H9 (cell line): ENCODE measurements around the gene IGFL1. TPM values are rescaled to one million over a fixed set of nuclear protein-coding genes. Genes with fewer than 3 reads are reported as not detected.

Experiments used
- DNase-seq: peaks from one replicate; pipeline ENCODE4 v3.0.0-alpha.2; 2017
- H2AFZ ChIP-seq: one replicate; pipeline ENCODE4 v1.6.1; 2013; ENCODE audit warnings: mild to moderate bottlenecking, low read length, control low read depth, moderate library complexity
- H2AK5ac ChIP-seq: 2 replicates; pipeline ENCODE4 v1.6.1; 2013; ENCODE audit warnings: low read length, control low read depth, mixed read lengths; ENCODE audit not compliant: insufficient read length
- H2BK120ac ChIP-seq: one replicate; pipeline ENCODE4 v1.6.1; 2013; ENCODE audit warnings: low read depth, mild to moderate bottlenecking, low read length, control low read depth, inconsistent platforms; ENCODE audit not compliant: poor library complexity, severe bottlenecking
- H2BK12ac ChIP-seq: 2 replicates; pipeline ENCODE4 v1.6.1; 2013; ENCODE audit warnings: low read length, control low read depth, mixed read lengths, low read depth; ENCODE audit not compliant: insufficient read length
- H2BK15ac ChIP-seq: 2 replicates; pipeline ENCODE4 v1.6.1; 2013; ENCODE audit warnings: low read depth, low read length, control low read depth
- H2BK20ac ChIP-seq: one replicate; pipeline ENCODE4 v1.6.1; 2013; ENCODE audit warnings: low read depth, mild to moderate bottlenecking, low read length, control low read depth, inconsistent platforms; ENCODE audit not compliant: poor library complexity, severe bottlenecking
- H2BK5ac ChIP-seq: 2 replicates; pipeline ENCODE4 v1.6.1; 2013; ENCODE audit warnings: low read length, control low read depth, mixed read lengths; ENCODE audit not compliant: insufficient read length
- H3K14ac ChIP-seq: 2 replicates; pipeline ENCODE4 v1.6.1; 2013; ENCODE audit warnings: low read length, control low read depth; ENCODE audit not compliant: insufficient read depth
- H3K18ac ChIP-seq: 2 replicates; pipeline ENCODE4 v1.6.1; 2013; ENCODE audit warnings: low read depth, mild to moderate bottlenecking, mixed read lengths, low read length, control low read depth; ENCODE audit not compliant: insufficient read length
- H3K23ac ChIP-seq: 2 replicates; pipeline ENCODE4 v1.6.1; 2013; ENCODE audit warnings: low read length, control low read depth, mixed read lengths, low read depth; ENCODE audit not compliant: insufficient read length
- H3K23me2 ChIP-seq: 2 replicates; pipeline ENCODE4 v1.6.1; 2013; ENCODE audit warnings: low read depth, mild to moderate bottlenecking, mixed read lengths, low read length, control low read depth; ENCODE audit not compliant: insufficient read length, poor library complexity, severe bottlenecking
- H3K27ac ChIP-seq: 2 replicates; pipeline ENCODE4 v1.5.1; 2013; ENCODE audit warnings: low read length, control low read depth, mixed read lengths, low read depth; ENCODE audit not compliant: insufficient read length
- H3K27me3 ChIP-seq: 2 replicates; pipeline ENCODE4 v1.6.1; 2013; ENCODE audit warnings: low read length, control low read depth, inconsistent platforms; ENCODE audit not compliant: insufficient read depth
- H3K4ac ChIP-seq: 2 replicates; pipeline ENCODE4 v1.6.1; 2013; ENCODE audit warnings: low read depth, mild to moderate bottlenecking, control low read depth, inconsistent platforms, low read length, moderate library complexity
- H3K4me1 ChIP-seq: 2 replicates; pipeline ENCODE4 v1.6.1; 2013; ENCODE audit warnings: low read length, control low read depth, inconsistent platforms; ENCODE audit not compliant: insufficient read depth
- H3K4me2 ChIP-seq: 2 replicates; pipeline ENCODE4 v1.6.1; 2013; ENCODE audit warnings: low read length, control low read depth, mixed read lengths; ENCODE audit not compliant: insufficient read length, insufficient read depth
- H3K56ac ChIP-seq: 2 replicates; pipeline ENCODE4 v1.6.1; 2013; ENCODE audit warnings: low read depth, mild to moderate bottlenecking, mixed read lengths, low read length, control low read depth; ENCODE audit not compliant: insufficient read length
- H3K79me1 ChIP-seq: 2 replicates; pipeline ENCODE4 v1.6.1; 2013; ENCODE audit warnings: low read depth, mild to moderate bottlenecking, moderate library complexity, low read length, control low read depth, inconsistent platforms; ENCODE audit not compliant: insufficient read depth, poor library complexity, severe bottlenecking
- H3K79me2 ChIP-seq: 2 replicates; pipeline ENCODE4 v1.6.1; 2013; ENCODE audit warnings: low read length, control low read depth, inconsistent platforms; ENCODE audit not compliant: insufficient read depth
- H3K9ac ChIP-seq: 2 replicates; pipeline ENCODE4 v1.6.1; 2013; ENCODE audit warnings: low read length, control low read depth, mixed read lengths; ENCODE audit not compliant: insufficient read length; ENCODE audit errors: extremely low read depth
- H3K9me3 ChIP-seq: one replicate; pipeline ENCODE4 v1.6.1; 2013; ENCODE audit warnings: low read depth, low read length, inconsistent platforms; ENCODE audit not compliant: control insufficient read depth
- H3T11ph ChIP-seq: one replicate; pipeline ENCODE4 v1.6.1; 2013; ENCODE audit warnings: mild to moderate bottlenecking, low read length, control low read depth, inconsistent platforms
- H4K20me1 ChIP-seq: one replicate; pipeline ENCODE4 v1.6.1; 2013; ENCODE audit not compliant: control insufficient read depth, insufficient read length, insufficient read depth
- H4K5ac ChIP-seq: 2 replicates; pipeline ENCODE4 v1.6.1; 2013; ENCODE audit warnings: low read depth, mild to moderate bottlenecking, mixed read lengths, low read length, control low read depth; ENCODE audit not compliant: insufficient read length
- H4K8ac ChIP-seq: replicated peaks from 2 replicates; pipeline ENCODE4 v1.6.1; 2013; ENCODE audit warnings: low read length, control low read depth, mixed read lengths, low read depth; ENCODE audit not compliant: insufficient read length
- H4K91ac ChIP-seq: 2 replicates; pipeline ENCODE4 v1.6.1; 2013; ENCODE audit warnings: low read depth, mild to moderate bottlenecking, moderate library complexity, mixed read lengths, low read length, control low read depth; ENCODE audit not compliant: insufficient read length
- H3K27ac Mint-ChIP-seq, 3 experiments: 2 replicates in 2 of 3; 3 replicates in 1 of 3; pipeline ENCODE4 v1.8.0; 2020 to 2021; ENCODE audit warnings: mixed read lengths in 3 of 3, mild to moderate bottlenecking in 1 of 3, moderate library complexity in 1 of 3
- H3K27me3 Mint-ChIP-seq: 2 replicates; pipeline ENCODE4 v1.8.0; 2021; ENCODE audit warnings: low read depth, mild to moderate bottlenecking, moderate library complexity, mixed read lengths
- H3K36me3 Mint-ChIP-seq, 3 experiments: 2 replicates in 2 of 3; 3 replicates in 1 of 3; pipeline ENCODE4 v1.8.0; 2020 to 2021; ENCODE audit warnings: low read depth in 3 of 3, mixed read lengths in 3 of 3; ENCODE audit not compliant: insufficient read depth in 1 of 3
- H3K4me1 Mint-ChIP-seq, 2 experiments: 2 replicates each; pipeline ENCODE4 v1.8.0; 2020; ENCODE audit warnings: mixed read lengths in 2 of 2
- H3K4me3 Mint-ChIP-seq, 2 experiments: 2 replicates in 1 of 2; 3 replicates in 1 of 2; pipeline ENCODE4 v1.8.0; 2020 to 2021; ENCODE audit warnings: mild to moderate bottlenecking in 2 of 2, mixed read lengths in 2 of 2, moderate library complexity in 1 of 2
- H3K9me3 Mint-ChIP-seq, 2 experiments: 2 replicates in 1 of 2; 3 replicates in 1 of 2; pipeline ENCODE4 v1.8.0; 2020; ENCODE audit warnings: mild to moderate bottlenecking in 2 of 2, mixed read lengths in 2 of 2, moderate library complexity in 1 of 2
- CTCF ChIP-seq: fragments of 200-600 bp; sonication (generic); conservative IDR thresholded peaks from 3 replicates; pipeline ENCODE4 v1.8.0; 2021; ENCODE audit warnings: antibody characterized with exemption, mild to moderate bottlenecking
- WGBS: extraction: QIAGEN DNeasy Blood & Tissue Kit; methylation state at CpG from one replicate; pipeline ENCODE4 v1.1.7; 2013; ENCODE audit warnings: missing lambda C conversion rate, low lambda C conversion rate, mixed read lengths; ENCODE audit not compliant: insufficient read length; ENCODE audit errors: extremely low coverage; 5-methylcytosine and 5-hydroxymethylcytosine counted together
- total RNA-seq: library from RNA; stranded (reverse); gene quantifications from 2 replicates; pipeline ENCODE4 v1.2.1, GENCODE V29; 2021

Gene IGFL1
- total RNA-seq, 1 experiment from 2014 or later = not detected

GRCh38 chr19:46225558-46226004, 4.0 kb upstream of the IGFL1 start:
- Histone ChIP-seq H2AFZ (no peak overlapping the region), H3K4me1 (no peaks in the 10 kb centered on the region), H3K9ac (no peak overlapping the region), H3K4me2 (no peak overlapping the region), H2BK12ac (no peak overlapping the region), H3K23me2 (no peaks in the 10 kb centered on the region), H3K27ac (no peak overlapping the region), H4K91ac (no peak overlapping the region), H3K9me3 (no peaks in the 10 kb centered on the region), H3T11ph (no peak overlapping the region), H4K8ac (no peak overlapping the region), H3K79me2 (no peaks in the 10 kb centered on the region), H3K4ac (no peak overlapping the region), H3K27me3 (no peaks in the 10 kb centered on the region), H2BK120ac (no peak overlapping the region), H3K18ac (no peak overlapping the region), H3K79me1 (no peaks in the 10 kb centered on the region), H3K14ac (no peak overlapping the region), H2BK5ac (no peak overlapping the region), H2AK5ac (no peak overlapping the region), H4K20me1 (no peaks in the 10 kb centered on the region), H3K56ac (no peak overlapping the region), H3K23ac (no peak overlapping the region), H4K5ac (no peak overlapping the region), H2BK20ac (no peak overlapping the region), H2BK15ac (no peak overlapping the region)
- Mint-ChIP-seq H3K27ac (peak overlapping the region in 1 of 3 experiments; percentile 29; a peak in 1 of 7 replicates), H3K9me3 (no peaks in the 10 kb centered on the region), H3K27me3 (peaks cover 32% of the 10 kb centered on the region), H3K36me3 (no peaks in the 10 kb centered on the region), H3K4me1 (peaks cover 7 to 14% of the 10 kb centered on the region in 2 experiments), H3K4me3 (no peak overlapping the region)
- TF ChIP-seq CTCF = no peak
- WGBS = no CpG with 5 or more reads among the region's 5 CpGs
- DNase-seq = no peak
